HG02981 (cell line): Measurements from ENCODE around the gene RNASE4.

ENCODE experiments used
- ATAC-seq: cut with Tn5 transposase; IDR thresholded peaks from one replicate; pipeline ENCODE4 v1.9.1; 2021; ENCODE audit warnings: mild to moderate bottlenecking, moderate library complexity; ENCODE audit not compliant: unreplicated experiment

The RNASE4 gene

DNA sequence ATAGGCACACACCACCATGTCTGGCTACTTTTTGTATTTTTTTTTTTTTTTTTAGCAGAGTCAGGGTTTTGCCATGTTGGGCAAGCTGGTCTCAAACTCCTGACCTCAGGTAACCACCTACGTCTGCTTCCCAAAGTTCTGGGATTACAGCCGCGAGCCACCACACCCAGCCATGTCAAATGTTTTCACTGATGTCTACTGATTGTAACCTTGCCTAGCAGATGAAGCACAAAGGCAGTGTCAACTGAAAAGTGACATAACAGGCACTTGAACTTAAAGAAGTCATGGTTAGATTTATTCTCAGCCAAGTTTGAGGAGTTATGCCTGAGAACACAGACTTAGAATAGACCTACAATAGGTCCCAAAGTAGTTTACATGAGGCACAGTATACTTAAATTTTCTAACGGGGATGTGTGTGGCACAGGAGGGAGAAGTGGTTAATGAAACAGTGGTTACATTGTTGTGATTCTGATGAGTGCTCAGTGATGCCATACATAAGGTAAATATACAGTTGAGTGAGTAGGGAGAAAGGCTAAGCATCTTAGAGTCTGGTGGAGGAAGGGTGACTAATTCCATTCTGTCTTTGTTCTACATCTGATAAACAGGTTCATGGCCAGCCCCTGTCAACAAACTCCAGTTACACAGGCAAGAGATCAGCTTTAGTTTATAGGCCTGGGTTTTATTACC lies 12.6 kb upstream of the RNASE4 start:
- no peak for ATAC-seq

DNA sequence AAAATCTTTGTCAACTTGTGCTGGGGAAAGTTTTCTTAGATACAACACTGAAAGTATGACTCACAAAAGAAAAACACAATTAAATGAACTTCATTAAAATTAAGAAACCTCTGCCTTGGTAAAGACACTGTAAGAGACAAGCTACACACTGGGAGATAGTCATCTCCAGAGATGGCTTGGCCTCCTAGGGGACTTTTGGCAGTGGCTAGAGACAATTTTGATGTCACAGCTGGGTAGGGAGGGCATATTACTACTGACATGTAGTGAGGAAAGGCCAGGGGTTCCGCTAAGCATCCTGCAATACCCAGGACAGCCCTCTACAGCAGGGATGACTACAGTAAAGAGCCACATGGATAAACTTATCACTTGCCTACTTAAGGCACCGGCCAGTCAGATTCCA lies 8.7 kb upstream of the RNASE4 start:
- no peak for ATAC-seq

DNA sequence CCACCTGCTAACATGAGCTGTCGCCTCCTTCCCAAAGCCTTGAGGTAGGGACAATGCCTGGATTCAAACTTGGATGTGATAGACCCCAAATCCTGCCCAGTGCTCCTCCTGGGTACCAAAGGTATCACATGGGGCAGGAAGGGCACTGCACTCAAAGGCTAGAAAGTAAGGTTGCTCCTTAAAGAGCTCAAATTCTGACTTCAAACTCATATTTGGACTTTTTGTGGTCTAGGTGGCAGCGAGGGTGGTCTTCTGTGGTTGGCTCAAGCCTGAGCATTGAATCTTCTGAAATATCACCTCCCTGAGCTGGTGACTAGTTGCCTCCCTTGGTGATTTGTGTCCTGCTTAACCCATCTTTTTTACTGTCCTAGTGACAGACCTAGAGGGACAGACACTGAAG lies 8.3 kb upstream of the RNASE4 start:
- ATAC-seq = no peak

DNA sequence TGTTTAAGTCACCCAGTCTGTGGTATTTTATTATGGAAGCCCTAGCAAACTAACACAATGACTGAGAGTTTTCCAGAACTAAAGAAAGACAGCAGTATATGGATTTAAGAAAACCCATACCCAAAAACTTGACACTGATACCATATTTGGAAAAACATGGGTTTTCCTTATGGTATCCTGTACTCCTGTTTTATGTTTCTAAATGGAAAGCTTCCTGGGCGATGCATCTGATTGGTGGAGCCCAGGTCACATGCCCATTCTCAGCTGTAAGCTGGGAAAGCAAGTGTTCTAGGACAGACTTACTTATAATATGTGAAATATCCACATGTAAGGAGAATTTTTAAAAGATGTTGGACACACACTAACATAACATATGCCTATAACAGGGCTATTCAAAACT lies 4.5 kb upstream of the RNASE4 start:
- ATAC-seq = no peak

DNA sequence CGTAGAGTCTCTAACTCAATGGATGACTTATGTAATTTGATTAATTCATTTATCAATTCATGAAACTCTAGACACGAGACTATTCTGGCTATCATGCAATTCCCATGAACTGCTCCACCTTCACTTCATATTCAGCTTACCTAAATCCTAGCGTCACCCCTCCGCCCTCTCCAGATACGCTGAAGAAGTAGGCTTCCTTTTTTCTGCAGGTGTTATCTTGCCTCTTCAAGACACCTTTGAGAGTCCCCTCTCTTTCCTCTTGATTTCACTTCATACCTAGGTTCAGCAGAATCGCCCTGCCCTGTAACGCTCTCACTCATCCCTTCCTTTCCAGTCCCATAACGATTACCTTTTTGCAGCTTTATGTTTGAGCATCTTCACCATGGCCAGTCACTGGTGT lies 4.0 kb upstream of the RNASE4 start:
- no peak for ATAC-seq

DNA sequence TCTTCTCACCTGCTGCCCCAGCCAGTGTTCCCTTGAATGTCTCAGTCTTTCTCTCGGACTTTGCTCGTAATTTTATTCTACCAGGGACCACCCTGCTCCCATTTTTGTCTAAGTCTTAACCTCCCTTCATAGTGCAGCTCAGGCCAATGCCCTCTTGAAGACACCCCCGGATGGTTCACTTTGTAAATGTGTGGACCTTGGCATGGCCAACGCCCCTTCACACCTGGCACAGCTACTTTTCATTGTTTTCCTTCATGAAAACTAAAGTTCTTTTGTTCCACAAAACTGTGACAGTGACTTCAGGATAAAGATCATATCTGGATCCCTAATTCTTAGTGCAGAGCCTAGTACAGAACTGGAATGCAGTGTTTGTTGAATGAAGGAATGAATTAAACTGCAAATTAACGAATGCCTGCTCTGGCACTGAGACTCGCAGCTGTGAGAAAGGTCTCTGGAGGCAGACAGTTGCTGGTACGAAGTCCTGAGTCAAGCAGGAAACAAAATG lies 3.5 kb upstream of the RNASE4 start:
- ATAC-seq = peak; percentile 26

DNA sequence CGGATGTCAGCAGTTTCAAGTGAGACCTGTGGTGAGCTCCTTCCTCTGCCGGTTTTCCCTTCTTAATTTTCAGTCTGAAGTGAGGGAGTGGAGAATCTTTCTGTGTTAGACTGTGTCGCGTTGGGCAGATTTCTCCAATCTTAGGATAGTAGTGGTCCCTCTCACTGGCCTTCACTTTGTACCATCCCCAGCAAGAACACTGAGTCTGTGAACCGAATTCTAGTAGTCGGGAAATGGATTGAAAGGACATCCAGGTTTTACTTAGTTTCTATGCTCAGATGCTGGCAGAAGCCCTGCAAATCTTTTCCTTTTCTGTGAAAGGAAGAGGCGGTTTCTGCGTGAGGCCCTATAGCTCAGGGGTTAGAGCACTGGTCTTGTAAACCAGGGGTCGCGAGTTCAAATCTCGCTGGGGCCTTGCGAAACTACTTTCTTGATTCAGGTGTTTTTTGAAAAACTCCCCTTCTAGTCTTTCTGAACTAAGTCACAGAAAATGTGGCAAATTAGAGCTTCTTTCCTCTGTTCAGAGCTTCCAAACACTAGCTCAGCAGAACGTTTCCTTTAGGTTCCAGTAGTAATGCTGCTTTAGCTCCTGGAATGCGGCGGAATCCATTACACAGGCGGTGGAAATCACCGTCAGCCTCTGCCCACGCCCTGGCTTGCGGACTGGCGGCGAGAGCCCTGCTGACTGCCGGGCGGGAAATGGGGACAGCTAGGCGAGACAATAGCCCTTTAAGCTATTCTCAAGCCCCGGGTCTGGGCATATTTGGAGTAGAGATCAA lies 2.8 kb upstream of the RNASE4 start:
- ATAC-seq = peak; percentile 23

DNA sequence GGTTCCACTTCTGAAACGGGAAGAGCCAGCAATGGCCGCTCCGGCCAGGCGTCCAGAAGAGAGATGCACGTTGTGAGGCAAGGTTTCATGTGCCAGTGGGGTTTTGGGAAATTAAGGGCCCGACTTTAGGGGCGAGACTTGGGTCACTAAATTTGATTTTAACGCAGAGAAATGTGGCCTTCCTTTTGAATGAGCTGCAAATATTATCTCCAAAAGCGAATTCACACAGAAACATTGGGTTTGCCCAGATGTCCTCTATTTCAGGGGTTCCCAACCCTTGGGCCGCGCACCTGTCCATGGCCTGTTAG lies 2.3 kb upstream of the RNASE4 start:
- no peak for ATAC-seq

DNA sequence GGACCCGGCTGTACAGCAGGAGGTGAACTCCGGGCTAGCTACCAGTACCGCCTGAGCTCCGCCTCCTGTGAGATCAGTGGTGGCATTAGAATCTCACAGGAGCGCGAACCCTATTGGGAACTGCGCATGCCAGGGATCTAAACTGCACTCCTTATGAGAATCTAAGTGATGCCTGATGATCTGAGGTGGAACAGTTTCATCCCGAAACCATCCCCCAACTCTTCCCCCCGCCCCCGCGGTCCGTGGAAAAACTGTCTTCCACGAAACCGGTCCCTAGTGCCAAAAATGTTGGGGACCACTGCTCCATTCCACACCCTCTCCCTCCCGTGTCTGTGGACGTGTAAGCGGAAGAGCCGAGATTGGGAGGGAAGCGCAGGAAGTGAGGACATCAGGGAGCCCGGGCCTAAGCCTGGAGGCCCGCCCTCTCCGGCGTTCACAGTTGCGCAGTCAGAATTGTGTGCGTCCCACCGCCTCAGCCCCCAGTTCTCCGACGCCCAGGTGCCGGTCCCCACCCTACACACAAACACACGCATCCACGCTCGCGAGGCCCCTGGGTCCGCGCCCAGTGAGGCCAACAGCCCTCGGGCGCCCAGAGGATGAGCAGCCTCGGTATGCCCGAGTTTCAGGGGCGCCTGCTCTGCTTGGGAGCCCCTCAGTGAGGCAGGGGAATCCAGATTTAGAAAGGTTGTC lies 1.8 kb upstream of the RNASE4 start:
- ATAC-seq = peak; percentile 43

DNA sequence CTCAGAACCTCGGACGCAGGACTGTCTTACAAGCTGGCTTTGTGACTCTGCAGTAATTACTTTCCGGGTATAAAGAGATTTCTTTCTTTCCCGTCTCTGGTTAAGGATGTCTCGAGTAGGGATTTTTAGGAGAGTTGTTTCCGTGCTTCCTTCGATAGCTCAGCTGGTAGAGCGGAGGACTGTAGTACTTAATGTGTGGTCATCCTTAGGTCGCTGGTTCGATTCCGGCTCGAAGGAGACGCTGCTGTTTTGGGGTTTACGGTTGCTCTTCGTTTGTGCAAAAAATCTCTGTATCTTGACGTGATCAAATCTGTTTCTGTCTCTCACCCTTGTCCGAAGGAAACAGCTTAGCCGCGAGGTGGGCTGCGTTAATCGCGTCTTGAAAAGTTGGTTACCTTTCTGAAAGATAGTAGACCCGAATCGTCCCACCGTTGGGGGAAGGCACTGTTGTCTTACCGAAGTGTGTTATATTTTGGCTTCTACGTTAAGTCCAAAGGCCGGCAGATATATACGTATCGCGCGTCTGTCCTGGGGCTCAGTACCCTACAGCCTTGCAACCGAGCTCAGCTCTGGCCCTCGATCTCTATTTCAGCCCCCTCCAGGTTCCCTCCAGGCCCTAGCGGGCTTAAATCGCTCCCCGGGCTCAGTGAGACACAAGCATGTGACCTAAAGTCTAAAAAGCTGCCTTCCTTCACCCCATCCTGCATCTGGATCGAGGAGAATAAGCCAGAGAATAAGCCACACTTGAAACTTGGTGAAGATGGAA lies 1.1 kb upstream of the RNASE4 start:
- peak; percentile 18 for ATAC-seq

DNA sequence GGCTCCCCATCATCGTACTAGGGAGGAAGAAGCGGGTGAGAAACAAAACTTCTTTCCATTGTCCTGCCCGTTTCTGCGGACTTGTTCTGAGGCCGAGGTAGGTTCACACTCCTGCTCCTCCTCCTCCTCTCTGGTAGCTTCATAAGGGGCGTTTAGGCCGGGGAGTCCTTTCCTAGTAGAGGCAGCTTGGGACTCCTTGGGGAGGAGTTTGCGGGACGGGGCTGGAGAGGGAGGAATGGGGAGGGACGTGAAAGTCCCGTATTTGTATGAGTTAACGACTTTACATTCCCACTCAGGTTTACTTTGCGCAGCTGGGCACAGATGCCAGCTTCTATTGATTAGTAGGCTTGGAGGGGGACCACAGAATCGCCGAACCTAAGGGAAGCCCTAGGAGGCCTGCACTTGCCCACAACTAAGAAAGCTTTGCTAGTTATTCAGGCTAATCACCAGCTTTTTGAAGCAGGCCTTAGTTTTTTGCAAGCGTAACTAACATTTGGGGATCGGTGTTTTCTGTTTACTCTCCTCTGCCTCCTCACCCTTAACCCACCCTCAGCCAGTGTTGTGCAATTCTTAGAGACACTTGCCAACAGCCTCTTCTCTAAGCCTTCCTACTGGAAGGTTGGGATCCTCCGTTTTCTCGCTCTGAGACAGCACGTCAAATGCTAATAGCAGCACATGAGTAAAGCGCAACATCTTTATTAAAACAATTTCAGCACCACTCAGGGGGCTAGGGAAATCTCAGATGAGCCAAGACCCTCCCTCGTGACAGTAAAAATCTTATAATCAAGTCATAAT lies 499 bp downstream of the RNASE4 start:
- ATAC-seq = no peak

DNA sequence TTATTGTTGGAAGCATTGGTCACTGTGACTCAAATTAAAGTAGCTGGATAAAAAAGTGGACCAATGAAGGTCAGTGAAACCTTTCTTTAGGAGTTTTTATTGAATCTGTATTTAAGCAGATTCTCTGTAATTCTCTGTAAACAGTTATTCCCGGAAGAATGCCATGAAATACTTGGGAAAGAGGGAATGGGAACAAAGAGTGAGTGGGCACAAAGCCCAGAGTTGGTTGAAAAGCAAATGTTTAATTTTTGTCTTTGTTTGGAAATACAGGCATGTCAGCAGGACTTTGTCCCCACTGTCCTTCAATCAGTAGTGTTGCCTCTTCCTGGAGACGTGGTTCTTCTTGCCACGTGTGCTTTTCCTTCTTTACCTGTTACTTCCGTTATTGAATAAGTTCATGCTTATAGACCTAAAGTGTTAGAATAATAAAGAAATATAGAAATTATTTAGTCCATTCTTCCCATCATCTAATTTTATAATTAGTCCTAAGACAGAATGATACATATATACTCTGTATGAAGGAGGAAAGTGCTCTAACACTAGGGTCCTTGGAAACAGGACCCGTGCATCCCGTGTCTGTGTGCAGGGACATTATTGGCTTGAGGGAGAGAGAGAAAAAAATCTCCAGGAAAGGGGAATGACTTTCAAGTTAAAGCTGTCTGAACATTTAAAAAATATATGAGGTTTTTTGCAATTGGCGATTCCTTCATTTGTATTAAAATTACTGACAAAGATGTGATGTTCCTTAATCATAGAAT lies 2.2 kb downstream of the RNASE4 start:
- ATAC-seq = no peak

DNA sequence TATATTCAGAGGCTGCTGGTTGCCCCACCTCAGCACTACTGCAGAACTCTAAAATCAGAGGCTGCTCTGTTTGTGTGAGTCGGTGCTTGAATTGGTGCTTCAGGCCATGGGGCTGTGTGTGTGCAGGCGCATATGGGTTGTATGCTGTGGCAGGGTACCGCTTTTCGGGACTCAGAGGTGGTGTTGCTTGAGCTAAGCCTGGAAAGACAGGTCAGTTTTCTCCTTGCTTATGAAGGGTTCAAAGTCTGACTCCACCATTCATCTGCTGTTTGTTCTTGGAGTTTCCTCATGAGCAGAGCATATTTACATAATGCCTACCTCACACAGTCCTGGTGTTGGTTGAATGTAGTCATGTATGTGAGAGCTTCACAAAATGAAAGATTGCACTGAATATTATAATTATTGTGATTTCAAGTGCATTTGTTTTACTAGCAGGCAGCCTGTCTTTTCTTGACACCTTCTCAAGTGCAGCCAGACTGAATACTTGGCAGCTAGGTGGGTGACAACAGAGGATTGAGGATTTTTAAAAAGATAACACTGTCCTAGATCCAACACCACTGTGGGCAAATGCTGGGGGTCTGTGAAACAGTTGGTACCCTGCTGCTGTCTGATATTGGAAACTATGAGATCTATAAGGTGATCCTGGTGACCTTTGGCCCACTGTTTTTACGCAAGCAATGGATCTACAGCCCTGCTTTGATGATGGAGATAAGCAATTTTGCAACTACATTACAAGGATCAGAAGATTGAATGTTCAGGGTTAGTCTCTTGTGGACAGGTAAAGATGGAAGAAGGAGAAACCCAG lies 3.2 kb downstream of the RNASE4 start:
- no peak for ATAC-seq

DNA sequence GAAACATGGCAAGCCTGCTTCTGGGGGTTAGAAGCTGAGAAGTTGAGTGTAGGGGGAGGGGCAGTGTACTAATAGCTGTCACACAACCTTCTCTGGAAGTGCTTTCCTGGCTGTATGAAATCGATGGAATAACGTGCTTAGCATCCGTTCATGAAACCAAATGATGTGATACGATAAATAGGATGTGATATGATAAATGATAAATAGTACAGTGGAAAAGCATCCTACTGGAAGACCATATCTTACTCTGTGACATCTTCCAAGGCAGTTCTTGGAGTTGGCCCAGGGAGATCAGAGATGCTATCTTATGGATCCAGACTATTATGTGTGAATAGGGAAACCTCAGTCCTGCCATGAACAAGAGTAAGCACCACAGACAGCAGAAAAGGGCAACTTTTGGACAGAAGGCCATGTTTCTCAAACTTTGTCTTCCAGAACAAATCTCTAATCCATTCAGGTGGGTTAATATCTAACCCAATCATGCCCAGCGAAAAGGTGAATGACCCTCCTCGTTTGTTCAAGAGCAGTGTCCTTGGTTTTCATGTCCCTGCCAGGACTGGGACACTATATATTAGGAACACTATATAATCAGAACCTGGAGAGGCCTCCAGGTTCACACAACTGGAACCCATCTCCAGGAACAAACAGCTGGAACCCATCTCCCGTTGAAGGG lies 3.9 kb downstream of the RNASE4 start, which contains the start of gene ANG:
Gene ANG, plus strand, starts transcription at position 598 of the 673 bp plus-strand sequence. CDS start 4,801 bp downstream, outside the sequence.
- no peak for ATAC-seq

DNA sequence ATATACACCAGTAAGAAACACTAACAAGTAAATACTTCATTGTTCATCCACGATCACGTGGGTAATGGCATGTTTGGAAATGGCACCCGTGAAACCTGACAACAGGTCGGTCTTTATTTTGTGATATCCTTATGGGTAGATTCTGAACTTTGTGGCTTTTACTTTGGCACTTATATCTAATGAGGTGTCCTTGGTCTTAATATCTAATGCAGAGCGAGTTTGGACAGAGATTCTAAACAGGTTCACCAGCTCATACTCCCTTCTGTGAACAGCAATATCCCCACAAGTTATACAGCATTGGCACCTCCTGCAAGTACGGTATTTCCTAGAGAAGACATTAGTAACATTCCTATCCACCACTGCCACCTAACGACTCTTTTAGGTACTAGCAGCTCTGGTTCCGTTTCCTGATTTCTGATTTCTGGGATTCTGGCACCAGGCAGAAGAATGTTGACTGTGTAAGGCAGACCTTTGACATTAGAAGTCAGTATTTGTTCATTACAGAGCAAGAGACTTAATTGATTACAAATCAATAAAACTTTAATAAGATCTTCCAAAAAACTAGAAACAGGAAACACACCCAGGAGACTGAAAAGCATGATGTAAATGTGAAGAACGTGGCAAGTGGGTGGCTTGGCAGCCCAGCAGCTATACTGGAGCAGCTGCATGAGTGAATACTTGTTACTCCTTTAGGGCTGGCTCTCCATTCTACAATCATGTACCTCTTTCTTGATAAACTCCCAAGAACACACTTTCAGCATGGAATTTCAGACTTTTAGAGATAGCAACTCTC lies 6.7 kb downstream of the RNASE4 start:
- no peak for ATAC-seq

DNA sequence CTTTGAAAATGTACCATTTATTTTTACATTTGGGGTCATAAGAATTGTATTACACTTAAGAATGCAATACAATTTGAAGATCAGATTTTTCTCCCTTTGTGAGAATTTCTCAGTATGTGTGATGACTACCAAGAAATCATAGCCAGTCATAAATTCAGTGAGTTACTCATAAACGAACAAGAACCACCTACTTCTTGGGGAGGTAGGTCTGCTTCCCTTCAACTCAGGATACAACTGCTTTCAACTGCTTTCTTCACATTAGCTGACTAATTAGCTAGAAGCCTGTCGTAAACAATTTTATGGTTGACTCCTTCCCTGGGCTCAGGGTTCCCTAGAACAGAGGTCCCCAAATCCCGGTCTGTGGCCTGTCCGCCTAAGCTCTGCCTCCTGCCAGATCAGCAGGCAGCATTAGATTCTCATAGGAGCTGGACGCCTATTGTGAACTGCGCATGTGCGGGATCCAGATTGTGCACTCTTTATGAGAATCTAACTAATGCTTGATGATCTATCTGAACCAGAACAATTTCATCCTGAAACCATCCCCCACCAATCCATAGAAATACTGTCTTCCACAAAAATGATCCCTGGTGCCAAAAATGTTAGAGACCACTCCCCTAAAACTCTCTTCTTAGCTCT lies 7.9 kb downstream of the RNASE4 start:
- ATAC-seq = no peak

DNA sequence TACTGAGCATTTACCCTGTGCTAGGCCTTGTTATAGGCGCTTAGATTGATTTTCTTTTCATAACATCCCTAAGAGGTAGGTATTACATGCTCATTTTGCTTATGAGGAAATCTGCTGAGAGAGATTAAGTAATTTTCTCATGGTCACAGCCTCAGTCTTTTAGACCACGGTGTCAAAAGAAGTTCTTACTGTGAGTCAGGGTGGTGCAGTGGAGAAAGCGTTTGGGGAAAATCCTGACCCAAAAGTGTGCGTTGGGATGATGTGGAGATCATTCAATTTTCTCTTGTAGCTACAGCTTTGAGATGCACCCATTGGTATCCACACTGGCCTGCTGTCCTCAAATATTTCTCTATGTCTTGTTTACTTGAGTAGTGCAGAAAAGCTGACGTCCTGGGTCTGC lies 12.4 kb downstream of the RNASE4 start:
- no peak for ATAC-seq
